ENCODE data around the gene SORCS2. TPM values are rescaled to one million over a fixed set of nuclear protein-coding genes. Genes with fewer than 3 reads are reported as not detected.
A peak's percentile ranks its signal among the peaks of the same experiment; 100 is the strongest.

The SORCS2 gene
- total RNA-seq, 1 donor from 2014 or later = 13.8 TPM

DNA sequence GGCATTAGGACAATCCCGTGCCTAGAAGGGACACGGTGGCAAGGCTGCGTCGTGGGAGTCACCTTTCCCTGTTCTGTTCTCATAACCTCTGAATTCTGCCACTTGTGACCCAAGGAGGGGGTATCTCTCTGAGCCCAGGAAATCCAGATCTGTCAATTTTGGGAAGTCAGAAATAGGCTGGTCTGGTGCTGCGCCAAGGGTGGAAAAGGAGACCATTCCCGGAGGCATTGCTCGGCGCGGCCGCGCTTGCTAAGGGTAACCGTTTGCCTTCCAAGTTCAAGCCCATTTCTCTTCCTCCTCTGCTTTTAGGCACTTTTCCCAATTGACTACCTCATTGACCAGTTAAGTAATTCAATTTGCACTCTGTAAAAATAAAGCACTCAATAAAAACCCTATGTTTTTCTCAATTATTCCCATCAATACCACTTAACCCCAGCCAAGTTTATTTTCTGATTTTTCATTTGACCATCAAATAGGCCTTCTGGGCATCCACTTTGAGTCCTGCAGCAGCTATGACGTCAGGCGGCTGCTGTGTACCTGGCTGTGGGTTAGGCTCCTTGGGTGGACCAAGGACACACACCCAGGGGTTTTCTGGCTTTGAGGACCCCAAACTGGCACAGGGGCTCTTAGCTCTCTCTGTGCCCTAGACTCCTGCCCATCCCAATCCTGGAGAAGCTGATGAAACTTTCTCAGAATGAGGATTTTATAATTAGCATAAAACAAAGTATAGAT lies 12.5 kb downstream of the SORCS2 start:
- Histone ChIP-seq H3K4me2 (ENCODE audit: low read length) (no peak overlapping the region), H3K27me3 (ENCODE audit: insufficient read depth, low read length) (no peaks in the 10 kb centered on the region), H4K20me1 (ENCODE audit: insufficient read depth, low read length) (no peaks in the 10 kb centered on the region), H3K9me3 (ENCODE audit: insufficient read depth, low read depth, low read length) (no peaks in the 10 kb centered on the region), H3K79me2 (ENCODE audit: insufficient read depth, low read length) (peaks cover 21% of the 10 kb centered on the region), H3K27ac (ENCODE audit: low read depth, low read length) (no peak overlapping the region), H3K4me1 (ENCODE audit: insufficient read depth, low read length) (peaks cover 59% of the 10 kb centered on the region), H2AFZ (ENCODE audit: low read depth, low read length) (no peak overlapping the region), H3K4me3 (ENCODE audit: insufficient read depth, low read depth, low read length) (no peak overlapping the region), H3K36me3 (ENCODE audit: insufficient read depth, low read length) (no peaks in the 10 kb centered on the region), H3K9ac (ENCODE audit: low read length) (no peak overlapping the region)
- DNase-seq (ENCODE audit: low read depth) (no peak), FAIRE-seq (no peak)
- peaks cover 6% of the 10 kb centered on the region for H3K36me3 Mint-ChIP-seq (ENCODE audit: low read depth, unreplicated experiment)
- H3K4me3 Mint-ChIP-seq (ENCODE audit: unreplicated experiment) = no peak overlapping the region
- H3K27me3 Mint-ChIP-seq (ENCODE audit: low read depth, unreplicated experiment) = no peaks in the 10 kb centered on the region
- TF ChIP-seq, protein P1, sequence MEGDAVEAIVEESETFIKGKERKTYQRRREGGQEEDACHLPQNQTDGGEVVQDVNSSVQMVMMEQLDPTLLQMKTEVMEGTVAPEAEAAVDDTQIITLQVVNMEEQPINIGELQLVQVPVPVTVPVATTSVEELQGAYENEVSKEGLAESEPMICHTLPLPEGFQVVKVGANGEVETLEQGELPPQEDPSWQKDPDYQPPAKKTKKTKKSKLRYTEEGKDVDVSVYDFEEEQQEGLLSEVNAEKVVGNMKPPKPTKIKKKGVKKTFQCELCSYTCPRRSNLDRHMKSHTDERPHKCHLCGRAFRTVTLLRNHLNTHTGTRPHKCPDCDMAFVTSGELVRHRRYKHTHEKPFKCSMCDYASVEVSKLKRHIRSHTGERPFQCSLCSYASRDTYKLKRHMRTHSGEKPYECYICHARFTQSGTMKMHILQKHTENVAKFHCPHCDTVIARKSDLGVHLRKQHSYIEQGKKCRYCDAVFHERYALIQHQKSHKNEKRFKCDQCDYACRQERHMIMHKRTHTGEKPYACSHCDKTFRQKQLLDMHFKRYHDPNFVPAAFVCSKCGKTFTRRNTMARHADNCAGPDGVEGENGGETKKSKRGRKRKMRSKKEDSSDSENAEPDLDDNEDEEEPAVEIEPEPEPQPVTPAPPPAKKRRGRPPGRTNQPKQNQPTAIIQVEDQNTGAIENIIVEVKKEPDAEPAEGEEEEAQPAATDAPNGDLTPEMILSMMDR (IDR thresholded peaks at IDR 0.05; ENCODE audit: insufficient read depth, low read depth, low read length) = no peak
- TF ChIP-seq EZH2 (IDR thresholded peaks at IDR 0.05; ENCODE audit: insufficient read depth, low read length) = no peak
- H3K9me3 Mint-ChIP-seq (ENCODE audit: unreplicated experiment) = no peaks in the 10 kb centered on the region
- peaks cover 53% of the 10 kb centered on the region for H3K4me1 Mint-ChIP-seq (ENCODE audit: low read depth, unreplicated experiment)
- H3K27ac Mint-ChIP-seq (ENCODE audit: unreplicated experiment) = peak overlapping the region; percentile 44

DNA sequence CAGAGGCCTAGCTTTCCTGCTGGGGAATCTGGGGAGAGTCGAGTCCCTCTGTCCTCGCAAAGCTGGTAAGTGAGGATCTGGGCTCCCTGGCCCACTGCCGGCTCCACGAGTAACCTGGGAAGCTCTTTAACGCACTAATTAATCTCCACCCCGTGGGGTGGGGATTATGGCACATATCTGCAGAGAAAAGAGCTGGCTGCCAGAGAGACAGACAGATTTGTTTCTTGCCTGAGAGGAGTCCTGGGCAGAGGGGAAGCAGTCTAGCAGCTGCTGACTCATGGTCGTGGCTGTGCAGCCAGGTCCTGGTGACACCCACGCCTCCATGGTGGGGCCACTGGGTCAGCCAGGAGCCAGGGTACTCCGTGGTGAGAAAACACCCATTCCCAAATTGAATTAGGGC lies 14.0 kb downstream of the SORCS2 start:
- peak overlapping the region; percentile 77 for H3K9ac ChIP-seq (ENCODE audit: low read length)
- Mint-ChIP-seq H3K27me3 (ENCODE audit: low read depth, unreplicated experiment) (no peaks in the 10 kb centered on the region), H3K4me3 (ENCODE audit: unreplicated experiment) (peak overlapping the region; percentile 4)

More for the DNA sequence above, 14.0 kb downstream of the SORCS2 start:
- no peak overlapping the region for H3K4me3 ChIP-seq (ENCODE audit: insufficient read depth, low read depth, low read length)
- no peak for TF ChIP-seq EZH2 (IDR thresholded peaks at IDR 0.05; ENCODE audit: insufficient read depth, low read length)
- TF ChIP-seq, protein P1 (IDR thresholded peaks at IDR 0.05; ENCODE audit: insufficient read depth, low read depth, low read length) = no peak
- peak; percentile 59 for FAIRE-seq
- Mint-ChIP-seq H3K4me1 (ENCODE audit: low read depth, unreplicated experiment) (peaks cover 58% of the 10 kb centered on the region), H3K27ac (ENCODE audit: unreplicated experiment) (peak overlapping the region; percentile 98), H3K36me3 (ENCODE audit: low read depth, unreplicated experiment) (peaks cover 4% of the 10 kb centered on the region), H3K9me3 (ENCODE audit: unreplicated experiment) (no peaks in the 10 kb centered on the region)
- H3K79me2 ChIP-seq (ENCODE audit: insufficient read depth, low read length) = peaks cover 27% of the 10 kb centered on the region
- H3K9me3 ChIP-seq (ENCODE audit: insufficient read depth, low read depth, low read length) = no peaks in the 10 kb centered on the region
- H3K4me1 ChIP-seq (ENCODE audit: insufficient read depth, low read length) = peaks cover 72% of the 10 kb centered on the region
- peak; percentile 88 for DNase-seq (ENCODE audit: low read depth)
- H3K27me3 ChIP-seq (ENCODE audit: insufficient read depth, low read length) = no peaks in the 10 kb centered on the region
- H2AFZ ChIP-seq (ENCODE audit: low read depth, low read length) = peak overlapping the region; percentile 1
- H3K4me2 ChIP-seq (ENCODE audit: low read length) = peak overlapping the region; percentile 73
- H4K20me1 ChIP-seq (ENCODE audit: insufficient read depth, low read length) = no peaks in the 10 kb centered on the region
- peak overlapping the region; percentile 92 for H3K27ac ChIP-seq (ENCODE audit: low read depth, low read length)
- H3K36me3 ChIP-seq (ENCODE audit: insufficient read depth, low read length) = no peaks in the 10 kb centered on the region

Data from astrocyte (in vitro differentiated cells and primary cell).